ENCODE data around the gene ARSG.

GRCh38 chr17:68458260-68459036 lies 167.2 kb downstream of the ARSG start:
- TF ChIP-seq CTCF (IDR thresholded peaks at IDR 0.05) (no peak), EZH2 (IDR thresholded peaks at IDR 0.05; ENCODE audit: borderline replicate concordance, insufficient read depth, low read depth, low read length, poor library complexity, severe bottlenecking) (no peak)

Measured in B cell (primary cell).